ENCODE measurements around the gene RTN4RL1. TPM values are rescaled to one million over a fixed set of nuclear protein-coding genes. Genes with fewer than 3 reads are reported as not detected.

RTN4RL1 gene
- total RNA-seq, 1 experiment from 2014 or later = 0.12 TPM

DNA sequence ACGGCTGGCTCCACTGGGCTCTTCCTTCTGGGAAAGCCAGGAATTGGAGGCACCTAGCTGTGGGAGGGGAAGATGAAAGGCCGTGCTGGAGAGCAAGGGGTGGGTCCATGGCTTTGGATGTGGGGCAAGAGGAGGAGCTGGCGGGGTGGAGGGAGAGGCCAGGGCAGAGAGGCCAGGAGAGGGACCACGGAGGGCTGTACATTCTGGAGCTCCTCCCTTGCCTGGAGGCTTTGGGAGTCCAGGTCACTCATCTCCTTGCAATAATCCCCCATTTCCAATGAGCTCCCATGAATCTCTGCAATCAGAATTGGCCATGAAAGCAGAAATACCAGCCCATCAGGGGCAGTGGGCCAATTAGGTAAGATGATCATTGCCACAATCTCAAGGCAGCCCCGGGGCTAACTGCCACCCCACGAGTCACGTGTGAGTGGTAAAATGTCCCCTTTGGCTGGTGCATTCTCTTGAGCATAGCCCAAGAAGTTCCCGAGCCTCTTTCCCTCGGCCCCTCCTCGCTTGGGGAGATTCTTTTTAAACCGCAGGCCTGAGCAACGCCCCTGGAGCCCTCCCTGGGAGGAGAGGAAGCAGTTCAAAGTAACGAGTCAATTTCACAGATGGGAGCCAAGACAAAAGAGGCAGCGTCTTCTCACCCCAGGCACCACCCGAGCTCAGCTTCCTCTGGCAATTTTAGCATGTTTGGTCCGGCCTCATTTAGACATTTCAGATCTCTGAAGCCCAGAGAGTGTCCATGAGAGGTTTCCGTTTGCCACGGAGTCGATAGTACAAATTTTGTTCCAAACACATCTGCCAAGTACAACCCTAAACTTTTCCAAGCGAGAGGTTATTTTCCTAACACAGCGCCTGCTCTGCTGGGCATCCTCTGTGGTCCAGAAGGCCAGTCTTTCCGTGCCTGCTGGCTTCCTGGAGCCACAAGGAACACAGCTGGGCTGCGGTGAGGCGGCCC, 13.4 kb downstream of the RTN4RL1 start:
- DNase-seq (ENCODE audit: extremely low read depth, low read depth) = no peak

- no peak for DNase-seq (ENCODE audit: extremely low read depth, low read depth)
Observed at GRCh38 chr17:2009737-2010136, 15.4 kb downstream of the RTN4RL1 start.

DNA sequence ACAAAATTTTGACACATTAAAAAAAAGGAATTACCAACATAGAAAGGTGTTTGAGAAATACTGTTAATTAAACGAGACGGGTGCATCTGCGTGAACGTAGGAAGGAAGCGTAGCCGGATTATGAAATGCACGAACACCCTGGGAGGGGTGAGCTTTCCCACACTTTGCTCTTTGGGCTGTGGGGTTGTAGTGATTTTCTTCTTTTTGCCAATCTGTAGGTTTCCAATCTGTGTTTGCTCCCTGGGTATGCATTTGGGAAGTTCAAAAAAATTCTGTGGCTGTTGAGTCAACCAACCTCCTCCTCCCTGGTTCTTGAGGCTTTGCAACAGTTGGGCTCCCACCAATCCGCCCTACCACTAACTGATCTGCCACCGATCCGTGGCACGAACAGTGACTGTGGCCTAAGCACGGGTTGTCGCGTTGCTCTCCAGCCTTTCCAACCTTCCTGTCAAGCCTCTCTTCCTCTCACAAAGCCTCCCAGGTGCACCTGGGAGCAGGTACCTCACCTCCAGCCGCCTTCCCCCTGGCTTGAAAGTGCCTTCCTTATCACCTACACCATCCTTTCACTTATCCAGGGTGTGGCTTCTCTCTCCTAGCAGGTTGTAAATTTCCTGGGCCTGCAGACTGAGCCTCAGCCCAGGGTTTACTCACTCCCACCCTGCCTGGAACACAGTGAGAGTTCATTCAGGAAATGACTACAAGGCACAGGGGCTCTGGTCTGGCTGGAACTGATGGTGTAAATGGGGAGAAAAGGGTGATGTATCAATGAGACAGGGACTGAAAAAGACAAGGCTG, 16.6 kb downstream of the RTN4RL1 start:
- DNase-seq (ENCODE audit: extremely low read depth, low read depth) = no peak

DNA sequence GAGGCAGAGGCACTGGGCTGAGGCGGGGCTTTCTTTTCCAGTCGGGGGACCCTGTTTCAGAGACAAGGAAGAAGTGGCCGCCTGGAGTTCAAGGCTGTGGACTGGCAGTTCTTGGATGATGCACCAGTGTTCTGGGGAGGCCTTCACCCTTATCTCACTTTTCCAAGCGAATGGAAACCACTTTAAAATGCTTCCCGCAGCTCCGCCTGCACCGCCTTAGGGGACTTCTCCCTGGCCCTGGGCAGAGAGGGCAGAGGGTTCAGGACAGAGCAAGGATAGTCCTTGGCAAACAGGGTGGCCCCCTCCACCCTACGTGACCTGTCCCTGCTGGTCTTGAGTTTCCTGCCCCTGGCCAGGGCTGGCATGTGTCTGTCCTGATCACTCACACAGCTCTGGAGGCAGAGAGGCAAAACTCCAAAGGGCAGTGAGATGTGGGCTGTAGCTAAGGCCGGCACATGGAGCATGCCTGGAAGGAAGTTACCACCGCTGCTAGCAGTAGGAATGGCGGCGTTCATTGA, 20.6 kb downstream of the RTN4RL1 start:
- no peak for DNase-seq (ENCODE audit: extremely low read depth, low read depth)

DNA sequence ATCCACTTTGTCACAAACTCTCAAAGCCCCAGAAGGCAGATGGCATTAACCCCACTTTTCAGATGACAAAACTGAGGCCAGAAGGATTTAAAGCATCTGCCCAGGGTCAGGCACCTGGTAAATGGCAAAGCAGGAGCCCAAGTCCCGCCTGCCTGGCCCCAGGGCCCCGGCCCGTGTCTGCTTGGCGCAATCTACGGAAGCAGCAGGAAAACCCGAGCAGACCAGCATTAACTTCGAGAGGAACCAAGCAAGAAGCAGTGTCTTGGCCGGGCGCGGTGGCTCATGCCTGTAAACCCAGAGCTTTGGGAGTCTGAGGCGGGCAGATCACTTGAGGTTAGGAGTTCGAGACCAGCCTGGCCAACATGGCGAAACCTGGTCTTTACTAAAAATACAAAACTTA, 21.6 kb downstream of the RTN4RL1 start:
- DNase-seq (ENCODE audit: extremely low read depth, low read depth) = no peak

GRCh38 chr17:2002767-2003329, 22.3 kb downstream of the RTN4RL1 start:
- no peak for DNase-seq (ENCODE audit: extremely low read depth, low read depth)

DNA sequence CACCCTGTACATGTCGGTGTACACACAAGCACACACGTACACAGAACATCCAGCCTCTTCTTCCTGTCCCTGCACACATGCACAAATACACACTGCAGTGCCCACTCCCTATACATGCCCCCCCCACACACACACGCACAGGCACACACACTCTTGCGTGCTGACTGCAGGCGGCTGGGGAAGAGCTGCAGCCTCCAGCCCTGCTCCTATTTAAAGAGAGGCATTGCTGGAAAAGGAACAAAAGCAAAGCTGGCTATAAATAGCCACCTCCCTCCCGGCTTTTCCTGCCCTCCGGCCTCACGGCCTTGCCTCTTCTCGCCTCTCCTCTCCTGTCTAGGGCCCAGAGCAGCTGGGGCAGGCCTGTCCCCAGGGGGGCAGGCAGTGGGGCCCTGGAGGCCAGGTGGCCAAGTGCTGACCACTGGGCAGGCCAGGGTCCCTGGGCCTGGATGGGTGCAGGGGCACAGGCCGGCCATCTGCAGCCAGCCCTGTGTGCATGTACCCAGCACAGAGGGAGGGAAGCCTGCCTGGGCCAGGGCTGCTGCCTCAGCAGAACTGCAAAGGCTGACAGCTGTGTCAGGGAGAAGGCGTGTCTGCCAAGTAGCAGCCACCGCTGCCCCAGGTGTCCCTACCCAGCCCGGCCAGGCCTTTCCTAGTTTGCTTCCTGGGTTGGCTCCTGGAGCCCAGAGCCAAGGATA, 25.4 kb downstream of the RTN4RL1 start:
- DNase-seq (ENCODE audit: extremely low read depth, low read depth) = no peak

- DNase-seq (ENCODE audit: extremely low read depth, low read depth) = no peak
Observed at GRCh38 chr17:1997927-1998742, 27.0 kb downstream of the RTN4RL1 start.

DNA sequence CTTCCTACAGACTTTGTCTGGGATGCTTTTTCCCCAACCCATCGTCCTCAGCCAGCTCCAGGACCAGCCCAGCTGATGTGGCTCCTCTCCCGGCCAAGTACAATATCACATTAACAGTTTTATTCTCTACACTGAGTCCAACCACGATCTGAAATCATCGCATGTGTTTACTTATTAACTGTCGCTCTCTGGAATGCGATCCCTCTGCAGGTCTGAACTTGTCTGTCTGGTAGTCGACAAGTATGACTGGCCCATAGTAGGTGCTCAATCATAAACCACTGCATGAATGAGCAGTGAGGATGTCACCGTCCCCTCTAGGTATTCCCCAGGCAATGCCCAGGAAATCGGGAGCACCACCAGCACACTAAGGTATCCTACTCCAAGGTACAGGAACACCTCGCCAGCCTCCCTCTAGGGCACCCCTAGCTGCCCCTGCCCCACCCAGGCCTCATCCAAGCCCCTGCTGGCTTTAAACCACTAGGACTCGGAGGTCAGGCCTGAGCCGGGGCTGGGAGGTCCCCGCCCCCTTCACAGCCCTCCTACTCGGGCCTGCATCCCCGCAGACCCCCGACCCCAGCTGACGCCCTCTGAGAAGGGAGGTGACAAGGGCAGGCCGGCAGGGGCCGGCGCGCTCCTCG, 27.7 kb downstream of the RTN4RL1 start:
- DNase-seq (ENCODE audit: extremely low read depth, low read depth) = no peak

DNA sequence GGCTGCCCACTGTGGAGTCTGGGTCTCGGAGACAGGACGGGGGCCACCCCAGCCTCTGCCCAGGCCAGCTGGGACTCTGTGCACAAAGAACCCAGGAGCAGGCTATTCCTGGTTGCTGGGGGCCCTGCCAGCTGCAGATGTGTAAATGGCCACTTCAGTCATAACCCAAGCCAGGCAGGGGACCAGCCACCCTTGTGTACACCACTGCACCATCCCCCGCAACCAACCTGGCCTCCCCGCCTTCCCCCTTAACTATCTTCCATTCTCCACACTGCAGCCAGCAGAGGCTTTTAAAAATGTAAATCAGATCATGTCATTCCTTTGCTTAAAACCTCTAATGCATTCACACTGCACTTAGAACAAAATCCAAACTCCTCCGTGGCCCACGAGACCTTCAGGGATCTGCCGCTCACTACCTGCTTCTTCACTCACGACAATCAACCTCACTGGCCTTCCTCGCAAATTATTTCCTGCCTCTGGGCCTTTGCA, 28.3 kb downstream of the RTN4RL1 start:
- DNase-seq (ENCODE audit: extremely low read depth, low read depth) = no peak

DNA sequence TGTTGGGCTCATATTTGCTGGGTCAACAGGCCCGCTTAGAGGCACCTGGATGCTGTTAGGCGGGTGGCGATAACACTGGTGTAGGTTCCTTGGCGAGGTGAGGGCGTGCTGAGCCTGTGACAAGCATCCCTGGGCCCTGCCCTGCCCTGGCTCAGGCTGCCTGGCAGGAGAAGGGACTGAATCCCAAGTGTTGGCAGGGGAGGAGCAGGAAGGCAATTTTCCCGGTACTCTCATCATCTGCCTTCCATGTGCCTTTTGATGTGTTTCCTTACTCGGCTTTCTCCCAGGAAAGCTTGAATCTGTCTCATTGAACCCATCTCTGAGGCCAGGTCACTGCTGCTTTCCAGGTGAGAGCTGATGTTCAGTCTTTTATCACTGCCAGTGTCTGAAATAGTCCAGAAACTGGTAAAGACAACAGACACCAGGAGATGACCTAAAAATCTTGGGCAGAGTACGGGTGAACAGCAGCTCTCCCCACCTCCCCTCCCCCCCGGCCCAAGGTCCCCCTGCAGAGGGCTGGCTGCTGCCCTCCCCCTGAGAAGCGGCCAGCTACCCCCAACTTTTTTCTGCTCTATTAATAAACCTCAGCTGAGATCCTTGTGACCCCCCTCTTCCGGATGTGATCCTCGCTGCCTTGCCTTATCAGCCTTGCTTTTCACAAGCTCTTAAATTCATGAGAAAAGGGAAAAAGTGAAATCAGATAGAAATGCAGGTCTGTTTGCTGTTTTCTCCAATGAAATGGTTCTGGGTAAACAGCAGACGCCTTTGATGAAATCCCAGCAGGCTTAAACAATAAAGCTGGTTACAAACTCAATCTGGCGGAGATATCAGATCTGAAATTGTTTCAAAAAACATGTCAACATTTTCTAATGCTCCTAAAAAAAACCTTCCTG, 29.0 kb downstream of the RTN4RL1 start:
- no peak for DNase-seq (ENCODE audit: extremely low read depth, low read depth)

- no peak for DNase-seq (ENCODE audit: extremely low read depth, low read depth)
Observed at GRCh38 chr17:1995321-1995892, 29.7 kb downstream of the RTN4RL1 start.

DNA sequence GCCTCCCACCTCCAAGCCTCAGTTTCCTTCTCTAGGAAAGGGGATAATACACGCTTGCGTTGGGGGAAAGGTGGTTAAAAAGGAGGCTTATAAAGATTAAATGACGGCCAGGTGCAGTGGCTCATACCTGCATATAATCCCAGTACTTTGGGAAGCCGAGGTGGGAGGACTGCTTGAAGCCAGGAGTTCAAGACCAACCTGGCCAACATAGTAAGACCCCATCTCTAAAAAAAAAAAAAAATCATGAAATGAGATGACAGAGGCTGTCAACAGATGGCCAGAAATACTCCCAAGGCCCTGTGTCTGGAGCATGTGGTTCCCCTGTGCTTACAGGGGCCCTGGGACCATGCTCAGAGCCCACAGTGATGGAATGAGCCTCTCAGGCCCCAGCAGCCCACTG, 30.4 kb downstream of the RTN4RL1 start:
- no peak for DNase-seq (ENCODE audit: extremely low read depth, low read depth)

- no peak for DNase-seq (ENCODE audit: extremely low read depth, low read depth)
Observed at GRCh38 chr17:1992541-1992940, 32.6 kb downstream of the RTN4RL1 start.

- no peak for DNase-seq (ENCODE audit: extremely low read depth, low read depth)
Observed at GRCh38 chr17:1989135-1989534, 36.0 kb downstream of the RTN4RL1 start.

DNA sequence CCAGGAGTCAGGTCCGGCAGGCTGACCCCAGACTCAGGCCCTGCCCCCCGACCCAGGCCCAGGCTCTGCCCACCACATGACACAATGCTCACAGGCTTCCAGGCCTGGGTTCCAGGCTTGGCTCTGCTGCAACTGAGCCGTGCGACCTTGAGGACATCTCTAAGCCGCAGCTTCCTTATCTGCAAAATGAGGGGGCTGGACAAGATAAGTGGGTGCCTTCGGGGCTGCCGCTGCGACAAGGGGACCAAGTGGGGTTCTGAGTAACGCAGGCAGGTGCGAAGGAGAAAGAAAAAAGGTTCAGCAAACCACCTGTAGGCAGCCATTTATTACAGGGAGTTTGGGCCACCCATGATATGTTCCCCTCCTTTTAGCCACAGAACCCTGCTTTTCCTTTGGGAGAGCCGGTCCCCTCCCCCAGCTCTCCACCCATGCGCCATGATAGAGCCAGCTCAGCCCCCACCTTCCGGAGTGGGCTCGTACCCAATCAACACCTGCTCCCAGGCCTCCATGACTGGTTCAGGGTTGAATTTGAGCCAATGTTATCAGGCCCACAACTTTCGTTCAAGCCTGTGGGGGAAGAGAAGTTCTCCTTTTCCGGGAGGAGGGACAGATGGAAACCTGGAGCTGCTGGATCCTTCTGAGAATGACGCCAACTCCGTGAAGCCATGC, 38.2 kb downstream of the RTN4RL1 start:
- no peak for DNase-seq (ENCODE audit: extremely low read depth, low read depth)

DNA sequence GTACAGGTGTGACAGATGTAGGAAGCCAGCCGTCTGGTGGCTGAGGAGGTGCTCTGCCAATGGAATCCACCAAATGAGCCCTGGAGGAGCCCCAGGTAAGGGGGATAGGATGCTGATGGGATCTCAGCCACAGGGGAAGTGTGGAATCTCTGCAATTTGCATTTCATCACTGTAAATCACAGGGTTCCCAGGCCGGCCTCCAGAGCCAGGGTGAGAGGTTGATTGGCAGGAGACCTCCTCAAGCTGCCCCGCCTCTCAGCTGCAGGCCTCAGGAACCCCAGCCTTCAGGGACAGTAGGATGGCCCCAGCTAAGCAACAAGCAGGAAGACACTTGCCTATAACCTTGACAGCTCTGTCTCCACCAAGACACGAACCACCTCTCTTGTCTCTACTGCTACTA, 39.4 kb downstream of the RTN4RL1 start:
- DNase-seq (ENCODE audit: extremely low read depth, low read depth) = no peak
